PC-3 (cell line): ENCODE measurements around the gene GPC2. TPM values are rescaled to one million over a fixed set of nuclear protein-coding genes. Genes with fewer than 3 reads are reported as not detected.

Experiments used
- ATAC-seq: fragments of 200-7000 bp; cut with Tn5 transposase; 2 replicates; pipeline ENCODE4 v1.9.1; 2020; ENCODE audit warnings: mild to moderate bottlenecking, moderate library complexity
- BruUV-seq: library from RNA; stranded (reverse); fragments of 400-500 nt; replicated peaks from 2 replicates; lab custom pipeline; 2021; lab: Mats Ljungman, UMichigan
- CTCF ChIA-PET: fragments of 300-600 bp; sonication (Branson Sonifier 250); formaldehyde crosslinking; loops from one replicate; lab custom pipeline; 2022; ENCODE audit warnings: antibody characterized with exemption; lab: Charles Lee
- POLR2A ChIA-PET: fragments of 300-600 bp; sonication (Branson Sonifier 250); formaldehyde crosslinking; loops from one replicate; lab custom pipeline; 2022; ENCODE audit warnings: antibody characterized with exemption; ENCODE audit not compliant: unreplicated experiment; lab: Charles Lee
- DNase-seq: peaks from one replicate; pipeline ENCODE4 v3.0.0-alpha.2; 2015
- H2AFZ ChIP-seq: fragments of 300-600 bp; sonication (generic); 2 replicates; pipeline ENCODE4 v1.6.0; 2016; ENCODE audit warnings: antibody characterized with exemption, low read length
- H3F3A ChIP-seq: fragments of 300-600 bp; sonication (generic); one replicate; pipeline ENCODE4 v1.6.0; 2017; ENCODE audit warnings: antibody characterized with exemption, low read length, control low read depth, mild to moderate bottlenecking; ENCODE audit not compliant: unreplicated experiment
- H3K27ac ChIP-seq: fragments of 300-600 bp; sonication (generic); 2 replicates; pipeline ENCODE4 v1.5.1; 2016; ENCODE audit warnings: mild to moderate bottlenecking, low read length
- H3K27me3 ChIP-seq: fragments of 300-600 bp; sonication (generic); 2 replicates; pipeline ENCODE4 v1.6.1; 2016; ENCODE audit warnings: low read length, mixed read lengths
- H3K36me3 ChIP-seq: fragments of 300-600 bp; sonication (generic); 2 replicates; pipeline ENCODE4 v1.6.1; 2016; ENCODE audit warnings: low read depth, mixed run types, low read length, mixed read lengths
- H3K4me1 ChIP-seq: fragments of 300-600 bp; sonication (generic); 2 replicates; pipeline ENCODE4 v1.5.1; 2016; ENCODE audit warnings: low read length; ENCODE audit not compliant: insufficient read depth
- H3K4me2 ChIP-seq: fragments of 300-600 bp; sonication (generic); 2 replicates; pipeline ENCODE4 v1.6.0; 2016; ENCODE audit warnings: low read length
- H3K4me3 ChIP-seq: fragments of 300-600 bp; sonication (generic); 2 replicates; pipeline ENCODE4 v1.5.1; 2016; ENCODE audit warnings: mild to moderate bottlenecking, low read length, mixed read lengths
- H3K79me2 ChIP-seq: fragments of 300-600 bp; sonication (generic); 2 replicates; pipeline ENCODE4 v1.6.1; 2017; ENCODE audit warnings: low read length, mixed read lengths
- H3K9ac ChIP-seq: fragments of 300-600 bp; sonication (generic); 2 replicates; pipeline ENCODE4 v1.6.0; 2016; ENCODE audit warnings: mild to moderate bottlenecking, low read length
- H3K9me2 ChIP-seq: fragments of 300-600 bp; sonication (generic); replicated peaks from 2 replicates; pipeline ENCODE4 v1.6.1; 2016; ENCODE audit warnings: mixed run types, low read length, mixed read lengths
- H3K9me3 ChIP-seq: fragments of 300-600 bp; sonication (generic); 2 replicates; pipeline ENCODE4 v1.6.1; 2016; ENCODE audit warnings: low read length, mixed read lengths
- H4K20me1 ChIP-seq: fragments of 300-600 bp; sonication (generic); 2 replicates; pipeline ENCODE4 v1.6.1; 2016; ENCODE audit warnings: low read length, mixed read lengths
- EZH2 ChIP-seq: fragments of 300-600 bp; sonication (generic); IDR thresholded peaks from one replicate; pipeline ENCODE4 v1.6.1; 2017; ENCODE audit warnings: antibody characterized with exemption, mild to moderate bottlenecking, low read length; ENCODE audit not compliant: unreplicated experiment
- EZH2phosphoT487 ChIP-seq: fragments of 300-600 bp; sonication (generic); IDR thresholded peaks from 2 replicates; pipeline ENCODE4 v1.6.1; 2018; ENCODE audit warnings: mild to moderate bottlenecking, antibody characterized with exemption, low read length, borderline replicate concordance
- intact Hi-C: fragments of 100-400 bp; cut with micrococcal nuclease; formaldehyde crosslinking; loops from 2 replicates; pipeline ENCODE4 v1.9.0; 2023
- total RNA-seq: library from RNA; depleted of rRNA; stranded (reverse); fragments of >200 nt; gene quantifications from 2 replicates; pipeline ENCODE4 v1.2.3, GENCODE V29; 2014
- TF ChIP-seq, protein P1 (sequence below): fragments of 300-600 bp; sonication (generic); conservative IDR thresholded peaks from 2 replicates; pipeline ENCODE4 v1.5.1; 2017; ENCODE audit warnings: antibody characterized with exemption, low read depth, mild to moderate bottlenecking, low read length

Gene GPC2
- total RNA-seq, 1 experiment from 2014 or later = 1.6 TPM

DNA sequence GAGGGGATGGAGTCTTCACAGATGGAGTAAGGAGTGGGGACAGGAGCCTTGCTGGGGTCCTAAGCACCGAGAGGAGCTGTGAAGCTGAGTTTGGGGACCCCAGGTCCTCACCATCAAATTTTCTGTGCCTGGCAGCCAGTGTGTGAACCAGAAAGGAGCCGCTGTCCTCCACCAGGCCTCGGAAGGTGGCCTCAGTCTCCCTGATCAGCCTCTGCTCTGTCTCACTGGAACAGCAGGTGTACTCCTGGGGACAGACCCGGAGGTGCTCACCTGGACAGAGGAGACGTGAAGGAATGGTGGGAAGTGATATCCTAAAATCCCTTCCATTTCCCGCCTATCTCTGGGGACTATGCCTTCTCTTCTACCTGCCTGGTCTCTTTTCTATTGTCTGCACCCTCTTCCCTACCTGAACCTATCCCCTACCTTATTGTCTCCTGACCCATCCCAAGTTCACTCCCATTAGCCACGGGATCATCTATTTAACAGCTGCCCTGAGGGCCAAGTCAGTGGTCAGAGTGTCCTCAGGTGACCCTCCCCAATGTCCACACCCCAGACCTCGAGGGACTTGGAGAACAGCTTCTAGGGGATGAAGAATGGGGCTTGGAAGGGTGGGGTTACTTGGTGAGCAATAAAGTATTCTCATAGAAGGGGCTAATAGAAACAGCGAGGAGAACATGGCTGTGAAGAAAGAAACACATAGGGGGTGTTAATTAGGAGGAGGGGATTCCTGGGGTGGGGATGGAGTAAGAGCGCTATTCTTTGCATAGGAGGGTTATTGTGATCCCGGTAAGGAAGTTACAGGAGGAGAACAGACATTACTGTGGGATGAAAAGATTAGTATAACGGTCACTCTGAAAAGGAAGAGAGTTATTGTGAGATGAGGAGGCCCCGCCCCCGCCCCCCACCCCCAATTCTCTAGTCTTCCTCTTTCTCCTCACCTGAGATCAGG is 811 bp downstream of the GPC2 start:
- H4K20me1 ChIP-seq = no peaks in the 10 kb centered on the region
- no peaks in the 10 kb centered on the region for H3K9me2 ChIP-seq
- TSS peak; percentile 67 for BruUV-seq
- no peaks in the 10 kb centered on the region for H3K36me3 ChIP-seq
- H3K4me2 ChIP-seq = peak overlapping the region; percentile 96
- H3K79me2 ChIP-seq = no peaks in the 10 kb centered on the region
- no peaks in the 10 kb centered on the region for H3K9me3 ChIP-seq
- no peak for DNase-seq
- CTCF ChIA-PET = no interaction called here
- POLR2A ChIA-PET = no interaction called here
- peaks cover 6% of the 10 kb centered on the region; the same call in 1 of the 2 replicates for H3K4me1 ChIP-seq
- peak overlapping the region; percentile 63 for H3K9ac ChIP-seq
- peak overlapping the region; percentile 97 for H2AFZ ChIP-seq
- no peak overlapping the region for H3K27ac ChIP-seq
- H3K27me3 ChIP-seq = no peaks in the 10 kb centered on the region
- intact Hi-C loops = loop anchor here (2.0 kb wide), 1 partner anchor 14 kb away; no protein-coding TSS in a partner anchor
- H3K4me3 ChIP-seq = peak overlapping the region; percentile 84
- ATAC-seq = no peak
- no peaks in the 10 kb centered on the region for H3F3A ChIP-seq
- no peak for TF ChIP-seq EZH2phosphoT487
- TF ChIP-seq, protein P1, sequence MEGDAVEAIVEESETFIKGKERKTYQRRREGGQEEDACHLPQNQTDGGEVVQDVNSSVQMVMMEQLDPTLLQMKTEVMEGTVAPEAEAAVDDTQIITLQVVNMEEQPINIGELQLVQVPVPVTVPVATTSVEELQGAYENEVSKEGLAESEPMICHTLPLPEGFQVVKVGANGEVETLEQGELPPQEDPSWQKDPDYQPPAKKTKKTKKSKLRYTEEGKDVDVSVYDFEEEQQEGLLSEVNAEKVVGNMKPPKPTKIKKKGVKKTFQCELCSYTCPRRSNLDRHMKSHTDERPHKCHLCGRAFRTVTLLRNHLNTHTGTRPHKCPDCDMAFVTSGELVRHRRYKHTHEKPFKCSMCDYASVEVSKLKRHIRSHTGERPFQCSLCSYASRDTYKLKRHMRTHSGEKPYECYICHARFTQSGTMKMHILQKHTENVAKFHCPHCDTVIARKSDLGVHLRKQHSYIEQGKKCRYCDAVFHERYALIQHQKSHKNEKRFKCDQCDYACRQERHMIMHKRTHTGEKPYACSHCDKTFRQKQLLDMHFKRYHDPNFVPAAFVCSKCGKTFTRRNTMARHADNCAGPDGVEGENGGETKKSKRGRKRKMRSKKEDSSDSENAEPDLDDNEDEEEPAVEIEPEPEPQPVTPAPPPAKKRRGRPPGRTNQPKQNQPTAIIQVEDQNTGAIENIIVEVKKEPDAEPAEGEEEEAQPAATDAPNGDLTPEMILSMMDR = no peak
- TF ChIP-seq EZH2 = no peak

DNA sequence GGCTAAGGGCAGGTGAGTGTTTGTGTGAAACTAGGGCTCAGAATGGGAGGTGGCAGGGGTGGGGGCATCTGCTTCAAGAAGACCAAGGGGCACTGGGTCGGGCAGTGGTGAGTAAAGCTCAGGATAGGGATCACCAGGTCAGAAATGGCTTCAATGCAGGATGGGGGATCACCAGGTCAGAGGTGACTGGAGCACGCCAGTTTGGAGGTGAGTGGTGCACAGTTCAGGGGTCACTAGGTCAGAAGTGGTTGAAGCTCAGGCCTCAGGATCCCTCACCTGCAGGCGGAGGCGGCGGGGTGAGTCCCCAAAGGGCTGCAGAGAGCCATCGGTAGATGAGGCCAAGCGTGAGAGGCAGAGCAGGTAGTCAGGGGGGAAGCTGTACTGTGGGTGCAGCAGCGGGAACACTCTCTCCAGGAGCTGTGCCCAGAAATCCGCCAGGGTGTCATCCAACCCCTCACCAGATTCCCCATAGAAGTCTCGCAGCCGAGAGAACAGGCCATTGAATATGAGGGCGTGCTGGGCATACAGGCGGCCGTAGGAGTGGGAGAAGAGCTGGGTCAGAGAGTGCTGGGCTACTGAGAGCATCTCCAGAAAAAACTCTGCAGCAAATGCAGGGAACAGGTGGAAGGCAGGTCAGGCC is 1.8 kb downstream of the GPC2 start:
- ChIA-PET POLR2A (no interaction called here), CTCF (no interaction called here)
- Histone ChIP-seq H3K4me3 (no peak overlapping the region), H4K20me1 (no peaks in the 10 kb centered on the region), H3K27me3 (no peaks in the 10 kb centered on the region), H3K27ac (no peak overlapping the region), H3K9me3 (no peaks in the 10 kb centered on the region), H3K4me2 (no peak overlapping the region), H3K9ac (no peak overlapping the region), H3F3A (no peaks in the 10 kb centered on the region), H3K79me2 (no peaks in the 10 kb centered on the region), H2AFZ (no peak overlapping the region), H3K9me2 (no peaks in the 10 kb centered on the region), H3K36me3 (no peaks in the 10 kb centered on the region), H3K4me1 (peaks cover 9% of the 10 kb centered on the region; the same call in 1 of the 2 replicates)
- BruUV-seq = no TSS peak
- TF ChIP-seq, protein P1 = no peak
- TF ChIP-seq EZH2 (no peak), EZH2phosphoT487 (no peak)
- DNase-seq (no peak), ATAC-seq (no peak)
- intact Hi-C loops = no loop called here
